Endometrial microvascular endothelial cells (primary cell): ENCODE results near the gene TPMT. TPM values are rescaled to one million over a fixed set of nuclear protein-coding genes. Genes with fewer than 3 reads are reported as not detected.

Experiments
- in situ Hi-C: cut with HindIII; loops from 2 replicates; pipeline ENCODE4 v1.10.0; 2017; ENCODE audit warnings: low sequenced_read_pairs, low pct_unique_long_range_greater_than_20kb; ENCODE audit errors: inconsistent ontology term
- total RNA-seq: library from RNA; depleted of rRNA; stranded (reverse); fragments of >200 nt; gene quantifications from one replicate; pipeline ENCODE4 v1.2.3, GENCODE V29; 2015; ENCODE audit errors: inconsistent ontology term

TPMT gene
- total RNA-seq, 1 donor from 2014 or later = 21.4 TPM

GRCh38 chr6:18122128-18123093 lies 32.5 kb downstream of the TPMT start, which contains the start of gene NHLRC1:
NHLRC1 (minus strand) TSS chr6:18122677; CDS start chr6:18122606, 71 bp downstream.
- in situ Hi-C loops = no loop called here

DNA sequence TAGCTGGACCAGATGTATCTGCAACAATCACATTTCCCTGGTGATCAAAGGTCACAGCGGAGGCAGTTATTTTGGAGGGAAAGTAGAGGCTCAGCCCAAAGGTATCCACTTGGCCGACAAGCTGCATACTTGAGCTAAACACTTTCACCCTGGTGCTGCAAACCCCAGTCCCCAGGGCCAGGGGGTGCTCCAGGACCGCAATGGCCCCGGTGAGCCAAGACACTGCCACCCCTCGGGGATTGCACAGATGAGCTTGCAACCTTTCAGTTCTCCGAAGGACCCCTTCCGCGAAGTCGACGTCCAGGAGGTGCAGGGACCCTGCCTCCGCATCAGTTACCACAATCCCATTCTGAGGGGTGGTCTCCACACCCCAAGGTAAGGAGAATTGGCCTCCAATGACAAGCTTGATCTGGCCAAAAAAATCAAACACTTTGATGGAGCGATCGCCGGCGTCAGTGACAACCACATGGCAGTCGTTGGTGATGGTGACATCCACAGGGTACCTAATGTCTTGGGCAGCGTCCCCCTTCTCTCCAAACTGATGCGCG lies 33.2 kb downstream of the TPMT start:
- in situ Hi-C loops = no loop called here

DNA sequence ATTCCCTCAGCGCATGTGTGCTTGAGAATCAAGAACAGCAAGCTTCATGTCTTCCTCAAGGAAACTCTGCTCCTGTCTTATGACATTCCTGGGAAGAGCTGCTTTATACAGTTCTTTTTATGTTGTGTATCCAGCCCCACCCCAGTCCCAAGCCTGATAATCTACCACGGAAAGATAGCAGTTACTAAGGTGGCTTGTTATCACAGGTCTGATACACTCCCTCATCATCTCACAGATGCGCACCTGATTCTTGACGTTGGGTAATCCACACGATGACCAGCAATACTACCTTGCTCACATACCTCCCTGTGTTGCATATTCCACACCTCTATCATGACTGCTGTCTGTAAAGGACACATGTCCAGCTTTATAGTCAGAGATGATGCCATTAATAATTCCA lies 35.6 kb downstream of the TPMT start:
- in situ Hi-C loops = no loop called here

- in situ Hi-C loops = no loop called here
Measured at GRCh38 chr6:18118330-18118729, 36.5 kb downstream of the TPMT start.

DNA sequence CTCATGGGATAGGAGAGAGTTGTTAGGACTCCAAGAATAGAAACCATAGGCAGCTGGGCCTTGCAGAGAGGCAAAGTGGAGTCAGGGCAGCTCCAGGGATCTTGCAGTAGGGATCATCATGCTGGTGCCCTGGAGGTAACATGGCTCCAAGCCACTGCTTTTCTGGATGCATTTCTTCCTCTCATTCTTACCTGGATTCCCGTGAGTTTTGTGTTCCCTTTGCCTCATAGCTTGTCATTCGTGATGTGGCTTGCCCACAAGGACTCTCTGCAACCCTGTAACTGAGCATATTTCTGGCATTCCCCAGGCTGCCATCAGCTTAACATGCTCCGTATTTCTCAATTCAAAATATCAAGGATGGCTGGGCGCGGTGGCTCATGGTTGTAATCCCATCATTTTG lies 37.7 kb downstream of the TPMT start:
- in situ Hi-C loops = no loop called here

DNA sequence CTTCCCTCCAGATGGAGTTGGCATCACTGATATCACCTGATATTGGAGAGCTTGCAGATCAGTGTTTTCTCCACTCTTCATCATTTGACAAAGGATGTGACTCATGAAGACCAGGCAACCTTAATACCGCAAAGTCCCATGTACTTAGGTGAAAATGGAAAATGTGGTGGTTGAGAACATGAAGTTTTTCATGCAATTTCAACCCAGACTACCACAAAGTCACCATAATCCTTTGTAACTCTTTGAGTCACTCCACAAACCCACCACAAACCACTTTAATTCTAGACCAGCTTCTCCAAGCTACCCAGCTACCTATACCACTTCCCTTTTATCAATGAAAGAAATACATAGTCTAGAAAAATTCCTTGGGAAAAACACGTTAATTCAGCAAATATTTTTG lies 39.5 kb downstream of the TPMT start:
- in situ Hi-C loops = no loop called here

DNA sequence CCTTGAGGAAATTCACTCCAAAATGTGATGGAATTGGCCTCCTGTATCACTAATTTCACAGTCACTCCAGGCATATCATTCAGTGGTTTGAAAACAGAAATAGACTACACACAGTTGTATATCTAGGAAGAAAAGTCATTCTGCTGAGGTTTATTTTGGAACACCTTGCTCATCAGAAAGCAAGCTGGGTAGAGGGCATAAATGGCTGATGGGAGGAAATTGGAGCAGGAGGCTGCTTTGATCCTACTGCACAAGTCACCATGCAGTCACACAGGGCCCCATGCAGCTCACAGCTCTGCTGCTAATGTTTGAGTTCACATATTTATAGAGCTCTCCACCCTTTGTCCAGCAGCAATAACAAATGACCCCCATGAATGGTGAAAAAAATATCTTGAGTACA lies 44.7 kb downstream of the TPMT start:
- in situ Hi-C loops = no loop called here

- in situ Hi-C loops = no loop called here
Measured at GRCh38 chr6:18107061-18107460, 47.8 kb downstream of the TPMT start.

DNA sequence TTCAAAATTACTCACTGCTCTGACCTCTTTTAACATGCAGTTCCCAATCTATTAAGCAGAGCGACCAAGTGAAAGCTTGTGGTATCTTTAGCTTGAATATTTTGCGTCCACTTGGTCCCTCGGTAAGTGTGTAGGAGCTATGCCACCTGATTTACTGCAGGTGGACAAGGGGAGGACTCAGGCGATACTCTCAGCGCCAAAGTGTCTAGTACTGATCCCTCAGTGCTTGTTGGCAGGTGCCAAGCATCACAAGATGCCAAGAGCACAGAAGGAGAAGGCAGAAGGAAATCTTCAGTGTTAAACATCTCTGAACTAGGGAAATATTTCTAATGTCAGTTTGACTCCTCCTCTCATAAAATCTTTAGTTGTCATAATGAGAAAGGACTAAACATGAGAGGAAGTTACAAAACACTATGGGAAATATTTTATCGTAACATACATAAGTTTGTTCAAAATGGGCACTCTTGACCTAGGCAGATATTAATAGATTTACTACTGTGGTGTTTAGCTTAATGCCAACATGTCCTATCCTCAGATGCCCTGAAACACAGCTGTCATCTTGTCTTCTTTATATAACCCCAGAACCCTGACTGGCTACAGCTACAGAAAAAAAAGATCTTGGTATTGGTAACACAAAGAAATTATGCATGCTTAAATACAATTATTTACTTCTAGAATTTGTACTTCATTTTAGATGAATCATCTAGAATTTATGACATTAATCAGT lies 51.9 kb downstream of the TPMT start:
- in situ Hi-C loops = no loop called here

DNA sequence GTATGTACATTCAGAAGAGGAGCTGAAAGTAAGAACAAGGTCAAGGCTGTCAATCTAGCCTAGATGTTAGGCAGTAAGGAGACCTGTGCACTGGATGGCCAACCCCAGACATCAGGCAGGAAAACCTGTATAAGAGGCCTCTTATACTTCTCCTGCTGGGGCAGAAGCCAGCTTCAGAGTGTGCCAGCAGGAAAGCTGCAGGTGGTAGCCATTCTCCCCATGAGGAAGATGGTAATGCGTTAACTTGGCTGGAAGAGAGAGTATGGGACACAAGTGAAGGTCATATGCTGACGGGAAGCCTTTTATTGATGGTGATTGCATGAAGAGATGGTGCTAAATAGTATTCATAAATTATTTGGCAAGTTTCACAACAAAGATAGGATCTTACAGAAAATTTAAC lies 53.0 kb downstream of the TPMT start:
- in situ Hi-C loops = no loop called here

DNA sequence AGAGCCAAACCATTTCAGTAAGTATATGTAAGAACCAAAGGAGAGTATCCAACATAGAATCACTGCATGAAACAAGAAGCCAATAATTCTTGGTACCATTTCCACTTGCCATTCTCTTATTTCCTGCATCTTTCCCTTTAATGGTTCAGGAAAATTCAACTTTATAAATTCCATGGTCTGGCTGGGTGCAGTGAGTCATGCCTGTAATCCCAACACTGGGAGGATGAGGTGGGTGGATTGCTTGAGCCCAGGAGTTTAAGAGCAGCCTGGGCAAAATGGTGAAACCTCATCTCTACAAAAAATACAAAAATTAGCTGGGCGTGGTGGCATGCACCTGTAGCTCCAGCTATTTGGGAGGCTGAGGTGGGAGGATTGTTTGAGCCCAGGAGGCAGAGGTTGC lies 53.6 kb downstream of the TPMT start:
- in situ Hi-C loops = no loop called here

- in situ Hi-C loops = no loop called here
Measured at GRCh38 chr6:18100296-18100695, 54.6 kb downstream of the TPMT start.

DNA sequence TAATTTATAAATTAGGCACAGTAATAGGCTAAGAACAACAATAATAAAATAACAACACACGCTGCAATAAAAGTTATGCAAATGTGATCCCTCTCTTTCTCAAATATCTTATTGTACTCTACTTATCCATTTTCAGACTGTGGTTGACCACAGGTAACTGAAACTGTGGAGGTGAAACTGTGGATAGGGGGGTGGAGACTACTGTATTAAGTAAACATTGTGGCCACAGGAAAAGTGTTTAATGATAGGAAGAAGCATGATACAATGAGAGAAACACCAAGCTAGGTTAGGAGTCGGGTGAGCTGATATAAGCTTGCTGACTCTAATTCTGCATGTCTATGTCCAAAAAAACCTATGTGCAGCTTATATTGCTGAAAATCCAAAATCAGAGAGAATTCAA lies 55.4 kb downstream of the TPMT start:
- in situ Hi-C loops = no loop called here

DNA sequence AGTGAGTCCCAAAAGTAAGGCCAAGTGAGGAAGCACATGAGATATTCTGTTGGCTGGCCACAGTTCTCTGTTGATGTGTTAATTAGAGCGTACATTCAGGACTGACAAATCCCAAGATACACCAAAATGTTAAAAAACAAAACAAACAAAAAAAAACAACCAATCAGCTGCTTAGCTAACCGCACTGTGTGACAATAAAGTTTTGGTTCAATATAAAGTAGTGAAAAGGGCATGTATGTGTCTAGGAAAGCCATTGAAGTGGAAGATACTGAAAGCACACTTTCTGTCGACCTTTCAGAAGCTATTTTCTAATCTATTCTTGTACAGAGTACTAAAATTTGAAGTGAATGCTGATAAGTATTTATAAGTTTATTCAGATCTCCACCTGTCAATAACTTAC lies 58.5 kb downstream of the TPMT start:
- in situ Hi-C loops = no loop called here

- in situ Hi-C loops = no loop called here
Measured at GRCh38 chr6:18091382-18091781, 63.5 kb downstream of the TPMT start.

DNA sequence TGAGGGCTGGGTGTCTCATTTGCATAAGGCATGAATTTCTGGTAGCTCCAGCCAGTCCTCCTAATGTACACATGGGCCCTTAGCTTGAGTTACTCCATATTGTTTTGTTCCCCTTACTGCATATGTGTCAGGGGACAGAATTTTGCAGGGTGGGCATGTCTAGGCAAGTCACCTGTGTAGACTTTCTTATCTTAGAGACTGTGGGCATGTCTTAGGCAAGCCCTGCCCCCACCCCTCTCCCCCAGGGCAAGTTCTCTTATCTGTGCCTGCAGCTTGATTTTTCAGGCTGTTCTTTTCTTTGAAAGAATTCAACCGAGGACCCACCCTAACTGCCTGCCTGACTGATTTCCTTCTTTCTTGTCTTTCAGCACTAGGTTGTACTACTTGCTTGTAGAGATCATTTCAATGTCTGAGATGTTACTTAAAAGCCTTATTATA lies 64.5 kb downstream of the TPMT start:
- in situ Hi-C loops = no loop called here

- in situ Hi-C loops = no loop called here
Measured at GRCh38 chr6:18088419-18089296, 66.2 kb downstream of the TPMT start.

- in situ Hi-C loops = no loop called here
Measured at GRCh38 chr6:18087396-18088165, 67.3 kb downstream of the TPMT start.
